Measurements from ENCODE around the gene TUBGCP5.

- no peak for TF ChIP-seq EZH2phosphoT487 (IDR thresholded peaks at IDR 0.05; ENCODE audit: insufficient read depth, low read depth)
- TF ChIP-seq EZH2 (IDR thresholded peaks at IDR 0.05; ENCODE audit: insufficient read depth, poor library complexity, severe bottlenecking), result no peak
These were observed 85.0 kb downstream of the TUBGCP5 start for GRCh38 chr15:22954326-22954725.
